ENCODE results near the gene CDIP1.

GRCh38 chr16:4578961-4579530 is 40.5 kb upstream of the CDIP1 start:
- TF ChIP-seq CTCF (IDR thresholded peaks at IDR 0.05; ENCODE audit: insufficient read depth, low read depth, low read length) (no peak), EZH2 (IDR thresholded peaks at IDR 0.05; ENCODE audit: insufficient read depth, low read length) (no peak)
